CD4-positive, alpha-beta memory T cell (primary cell): ENCODE results near the gene HOXD13. TPM values are rescaled to one million over a fixed set of nuclear protein-coding genes. Genes with fewer than 3 reads are reported as not detected.

Source experiments
- CTCF ChIA-PET: fragments of 350-600 bp; sonication (Branson Sonifier 250); formaldehyde crosslinking; loops from one replicate; lab custom pipeline; 2021; ENCODE audit warnings: inconsistent platforms; ENCODE audit not compliant: partially characterized antibody; lab: Charles Lee
- POLR2A ChIA-PET: fragments of 350-600 bp; sonication (Branson Sonifier 250); formaldehyde crosslinking; loops from one replicate; lab custom pipeline; 2021; ENCODE audit not compliant: partially characterized antibody; lab: Charles Lee
- DNase-seq, 5 donors: peaks; one replicate each; pipeline versions ENCODE4 v3.0.0 to v3.0.0-alpha.2; 2020 to 2022; ENCODE audit warnings: mixed read lengths in 1 of 5
- H3K27ac ChIP-seq: one replicate; pipeline ENCODE4 v1.7.0; 2013; ENCODE audit warnings: low read depth, low read length
- H3K27me3 ChIP-seq: 2 replicates; pipeline ENCODE4 v1.7.0; 2013; ENCODE audit warnings: mild to moderate bottlenecking, low read length, moderate library complexity; ENCODE audit not compliant: insufficient read depth
- H3K36me3 ChIP-seq: 2 replicates; pipeline ENCODE4 v1.7.0; 2013; ENCODE audit warnings: mild to moderate bottlenecking, low read length, moderate library complexity; ENCODE audit not compliant: insufficient read depth
- H3K4me1 ChIP-seq: 2 replicates; pipeline ENCODE4 v1.7.0; 2013; ENCODE audit warnings: mild to moderate bottlenecking, low read length, moderate library complexity; ENCODE audit not compliant: insufficient read depth
- H3K4me3 ChIP-seq, 2 donors: one replicate each; pipeline ENCODE4 v1.7.0; 2013; ENCODE audit warnings: low read length in 2 of 2, mild to moderate bottlenecking in 1 of 2
- H3K9me3 ChIP-seq, 2 donors: one replicate each; pipeline ENCODE4 v1.7.0; 2013; ENCODE audit warnings: low read length in 2 of 2, control low read depth in 1 of 2; ENCODE audit not compliant: control insufficient read depth in 1 of 2
- H3K27ac Mint-ChIP-seq, 7 donors: one replicate each; pipeline ENCODE4 v1.8.0; 2020 to 2021; ENCODE audit warnings: mixed read lengths in 7 of 7, mild to moderate bottlenecking in 6 of 7, inconsistent platforms in 3 of 7, moderate library complexity in 3 of 7
- H3K27me3 Mint-ChIP-seq, 2 donors: one replicate each; pipeline ENCODE4 v1.8.0; 2020 to 2021; ENCODE audit warnings: mixed read lengths in 2 of 2
- H3K36me3 Mint-ChIP-seq, 2 donors: one replicate each; pipeline ENCODE4 v1.8.0; 2020 to 2021; ENCODE audit warnings: mixed read lengths in 2 of 2, inconsistent platforms in 1 of 2, mild to moderate bottlenecking in 1 of 2
- H3K4me1 Mint-ChIP-seq, 4 donors: one replicate each; pipeline ENCODE4 v1.8.0; 2020 to 2021; ENCODE audit warnings: mixed read lengths in 4 of 4, mild to moderate bottlenecking in 1 of 4
- H3K4me3 Mint-ChIP-seq, 8 donors: one replicate each; pipeline ENCODE4 v1.8.0; 2020 to 2021; ENCODE audit warnings: mixed read lengths in 8 of 8, mild to moderate bottlenecking in 7 of 8, moderate library complexity in 6 of 8, inconsistent platforms in 3 of 8
- H3K9me3 Mint-ChIP-seq, 8 donors: one replicate each; pipeline ENCODE4 v1.8.0; 2020 to 2021; ENCODE audit warnings: mixed read lengths in 8 of 8, mild to moderate bottlenecking in 5 of 8, inconsistent platforms in 3 of 8, moderate library complexity in 1 of 8
- intact Hi-C: fragments of 100-400 bp; cut with micrococcal nuclease; formaldehyde crosslinking; loops from one replicate; pipeline ENCODE4 v1.15.1; 2023
- polyA plus RNA-seq, 2 donors: library from polyadenylated mRNA; unstranded; fragments of 300-500 nt; fragmentation: Illumina TruSeq; gene quantifications; one replicate each; pipeline ENCODE4 v1.2.3, GENCODE V29; 2021
- total RNA-seq, 2 experiments: library from RNA; stranded (reverse); gene quantifications; one replicate each; pipeline ENCODE4 v1.2.3, GENCODE V29; 2021

HOXD13 gene
- total and polyA plus RNA-seq, 4 experiments from 2014 or later, result not detected

GRCh38 chr2:176126929-176127773 is 34.6 kb downstream of the HOXD13 start:
- peaks cover 78% of the 10 kb centered on the region for H3K27me3 ChIP-seq

GRCh38 chr2:176127774-176128072 is 35.2 kb downstream of the HOXD13 start:
- peaks cover 0 to 5% of the 10 kb centered on the region in 2 donors for H3K36me3 Mint-ChIP-seq
- no peaks in the 10 kb centered on the region for H3K9me3 ChIP-seq
- no peak overlapping the region for H3K4me3 ChIP-seq
- POLR2A ChIA-PET, result interaction anchor here (2.2 kb wide), 1 partner anchor 327 kb away, joined by 12 read pairs; no protein-coding TSS in a partner anchor
- peak overlapping the region in 3 of 7 donors; percentile 6 to 89 (median 25) for H3K27ac Mint-ChIP-seq
- peaks cover 63 to 64% of the 10 kb centered on the region in 2 donors for H3K27me3 Mint-ChIP-seq
- peaks cover 14 to 47% (median 29%) of the 10 kb centered on the region in 4 donors for H3K4me1 Mint-ChIP-seq
- peaks cover 0 to 44% (median 11%) of the 10 kb centered on the region in 8 donors for H3K9me3 Mint-ChIP-seq
- H3K4me3 Mint-ChIP-seq, result peak overlapping the region in 2 of 8 donors; percentile 63 to 68
- intact Hi-C loops, result loop anchor here (1.0 to 5.0 kb wide), 7 partner anchors 328 to 1289 kb away; no protein-coding TSS in a partner anchor
- H3K4me1 ChIP-seq, result peaks cover 37% of the 10 kb centered on the region
- no peak for DNase-seq
- CTCF ChIA-PET, result interaction anchor here (0.6 to 4.3 kb wide), 28 partner anchors 8 to 1636 kb away, joined by 3 to 127 read pairs (median 5); no protein-coding TSS in a partner anchor
- no peaks in the 10 kb centered on the region for H3K36me3 ChIP-seq
- no peak overlapping the region for H3K27ac ChIP-seq
- peaks cover 79% of the 10 kb centered on the region for H3K27me3 ChIP-seq

More at GRCh38 chr2:176126929-176127773, 34.6 kb downstream of the HOXD13 start:
- peak overlapping the region in 2 of 8 donors; percentile 7 to 17 for H3K4me3 Mint-ChIP-seq
- H3K9me3 Mint-ChIP-seq, result peaks cover 0 to 40% (median 10%) of the 10 kb centered on the region in 8 donors
- H3K27me3 Mint-ChIP-seq, result peaks cover 61 to 63% of the 10 kb centered on the region in 2 donors
- ChIA-PET POLR2A (interaction anchor here (0.9 to 2.2 kb wide), 2 partner anchors 328 to 1022 kb away, joined by 3 to 12 read pairs; no protein-coding TSS in a partner anchor), CTCF (interaction anchor here (0.6 to 4.3 kb wide), 37 partner anchors 9 to 1636 kb away, joined by 3 to 127 read pairs (median 4); no protein-coding TSS in a partner anchor)
- H3K27ac Mint-ChIP-seq, result peak overlapping the region in 2 of 7 donors; percentile 31 to 89
- H3K4me1 Mint-ChIP-seq, result peaks cover 10 to 45% (median 27%) of the 10 kb centered on the region in 4 donors
- no peak overlapping the region for H3K4me3 ChIP-seq
- intact Hi-C loops, result loop anchor here (1.0 to 5.0 kb wide), 7 partner anchors 328 to 1290 kb away; no protein-coding TSS in a partner anchor
- H3K27ac ChIP-seq, result no peak overlapping the region
- DNase-seq, result peak; percentile 56 to 64 (median 58)
- H3K4me1 ChIP-seq, result peaks cover 38% of the 10 kb centered on the region
- H3K9me3 ChIP-seq, result no peaks in the 10 kb centered on the region
- H3K36me3 ChIP-seq, result no peaks in the 10 kb centered on the region
- peaks cover 0 to 4% of the 10 kb centered on the region in 2 donors for H3K36me3 Mint-ChIP-seq

- Mint-ChIP-seq H3K9me3 (peaks cover 0 to 46% (median 13%) of the 10 kb centered on the region in 8 donors), H3K27me3 (peaks cover 67 to 70% of the 10 kb centered on the region in 2 donors), H3K27ac (peak overlapping the region in 6 of 7 donors; percentile 26 to 89 (median 68)), H3K36me3 (peaks cover 0 to 5% of the 10 kb centered on the region in 2 donors), H3K4me3 (peak overlapping the region; percentile 48 to 82 (median 66)), H3K4me1 (peaks cover 14 to 49% (median 31%) of the 10 kb centered on the region in 4 donors)
- intact Hi-C loops, result loop anchor here (5.0 kb wide), 1 partner anchor 1034 kb away; no protein-coding TSS in a partner anchor
- H3K4me3 ChIP-seq, result no peak overlapping the region
- ChIA-PET POLR2A (no interaction called here), CTCF (interaction anchor here (0.6 to 4.3 kb wide), 14 partner anchors 8 to 1428 kb away, joined by 3 to 127 read pairs (median 6); no protein-coding TSS in a partner anchor)
- no peaks in the 10 kb centered on the region for H3K9me3 ChIP-seq
- H3K27ac ChIP-seq, result no peak overlapping the region
- peaks cover 85% of the 10 kb centered on the region for H3K27me3 ChIP-seq
- H3K4me1 ChIP-seq, result peaks cover 34% of the 10 kb centered on the region
- no peaks in the 10 kb centered on the region for H3K36me3 ChIP-seq
- DNase-seq, result no peak
Observed at GRCh38 chr2:176128172-176128981, 35.9 kb downstream of the HOXD13 start.

- POLR2A ChIA-PET, result no interaction called here
- H3K27ac ChIP-seq, result no peak within 1 kb of the TSS
- no peak for DNase-seq
- CTCF ChIA-PET, result interaction anchor here (3.6 to 4.3 kb wide), 3 partner anchors 325 to 1020 kb away, joined by 30 to 127 read pairs (median 72); no protein-coding TSS in a partner anchor
- peaks cover 68 to 71% of the 10 kb centered on the region in 2 donors for H3K27me3 Mint-ChIP-seq
- no peaks in the 10 kb centered on the region for H3K36me3 ChIP-seq
- H3K9me3 ChIP-seq, result no peaks in the 10 kb centered on the region
- peaks cover 34% of the 10 kb centered on the region for H3K4me1 ChIP-seq
- peaks cover 14 to 42% (median 27%) of the 10 kb centered on the region in 4 donors for H3K4me1 Mint-ChIP-seq
- H3K4me3 ChIP-seq, result no peak within 1 kb of the TSS
- peaks cover 84% of the 10 kb centered on the region for H3K27me3 ChIP-seq
- intact Hi-C loops, result loop anchor here (5.0 kb wide), 1 partner anchor 1033 kb away; no protein-coding TSS in a partner anchor
- peaks cover 0 to 39% (median 13%) of the 10 kb centered on the region in 8 donors for H3K9me3 Mint-ChIP-seq
- H3K36me3 Mint-ChIP-seq, result peaks cover 0 to 3% of the 10 kb centered on the region in 2 donors
- peak within 1 kb of the TSS in 5 of 7 donors; percentile 42 to 89 (median 87) for H3K27ac Mint-ChIP-seq
- peak within 1 kb of the TSS; percentile 48 to 82 (median 70) for H3K4me3 Mint-ChIP-seq
Observed at GRCh38 chr2:176128982-176129796, 36.7 kb downstream of the HOXD13 start, which contains the start of gene HOXD8. Gene HOXD8, plus strand, starts transcription at chr2:176129705. Its CDS starts 662 bp downstream, at chr2:176130367.

GRCh38 chr2:176129813-176130146 is 37.3 kb downstream of the HOXD13 start:
- Histone ChIP-seq H3K4me1 (peaks cover 34% of the 10 kb centered on the region), H3K4me3 (no peak overlapping the region), H3K9me3 (no peaks in the 10 kb centered on the region), H3K27me3 (peaks cover 84% of the 10 kb centered on the region), H3K36me3 (no peaks in the 10 kb centered on the region), H3K27ac (no peak overlapping the region)
- intact Hi-C loops, result loop anchor here (5.0 kb wide), 2 partner anchors 127 to 1033 kb away; partner anchors contain the start of gene LNPK
- Mint-ChIP-seq H3K36me3 (peaks cover 0 to 3% of the 10 kb centered on the region in 2 donors), H3K27me3 (peaks cover 68 to 70% of the 10 kb centered on the region in 2 donors), H3K4me3 (peak overlapping the region in 6 of 8 donors; percentile 17 to 67 (median 51)), H3K27ac (no peak overlapping the region), H3K4me1 (peaks cover 14 to 42% (median 27%) of the 10 kb centered on the region in 4 donors), H3K9me3 (peaks cover 0 to 39% (median 13%) of the 10 kb centered on the region in 8 donors)
- DNase-seq, result no peak
- CTCF ChIA-PET, result interaction anchor here (1.3 to 4.4 kb wide), 5 partner anchors 318 to 1019 kb away, joined by 3 to 127 read pairs (median 30); no protein-coding TSS in a partner anchor
- POLR2A ChIA-PET, result no interaction called here
